Spleen (tissue), 11 donors: ENCODE results near the gene INTS6. TPM values are rescaled to one million over a fixed set of nuclear protein-coding genes. Genes with fewer than 3 reads are reported as not detected.

ENCODE experiments used
- DNase-seq: peaks from one replicate; pipeline ENCODE4 v3.0.0-alpha.2; 2020
- H3K27ac ChIP-seq, 8 donors: fragments of 200-600 bp; sonication (generic) in 7 of 8; 1 replicate in 4 of 8; 2 replicates in 4 of 8; pipeline versions ENCODE4 v1.5.0 to v1.8.0; 2016 to 2021; ENCODE audit warnings: inconsistent platforms in 4 of 8, mild to moderate bottlenecking in 4 of 8, moderate library complexity in 1 of 8
- H3K27me3 ChIP-seq, 7 donors: fragments of 200-600 bp; sonication (generic) in 6 of 7; replicated peaks in 1 of 7; 1 replicate in 4 of 7; 2 replicates in 3 of 7; pipeline versions ENCODE4 v1.5.0 to v1.8.0; 2016 to 2021; ENCODE audit warnings: inconsistent platforms in 3 of 7, mild to moderate bottlenecking in 1 of 7
- H3K36me3 ChIP-seq, 6 donors: fragments of 200-600 bp; sonication (generic) in 5 of 6; 1 replicate in 4 of 6; 2 replicates in 2 of 6; pipeline versions ENCODE4 v1.5.0 to v1.8.0; 2016 to 2021; ENCODE audit warnings: inconsistent platforms in 2 of 6
- H3K4me1 ChIP-seq, 6 donors: fragments of 200-600 bp; sonication (generic) in 5 of 6; 1 replicate in 3 of 6; 2 replicates in 3 of 6; pipeline versions ENCODE4 v1.5.0 to v1.8.0; 2016 to 2021; ENCODE audit warnings: inconsistent platforms in 3 of 6
- H3K4me3 ChIP-seq, 8 donors: fragments of 200-600 bp; sonication (generic) in 7 of 8; 1 replicate in 4 of 8; 2 replicates in 4 of 8; pipeline versions ENCODE4 v1.5.0 to v1.8.0; 2016 to 2021; ENCODE audit warnings: inconsistent platforms in 4 of 8, mild to moderate bottlenecking in 4 of 8, moderate library complexity in 2 of 8
- H3K9me3 ChIP-seq, 8 donors: fragments of 200-600 bp; sonication (generic) in 7 of 8; 1 replicate in 4 of 8; 2 replicates in 4 of 8; pipeline versions ENCODE4 v1.5.0 to v1.8.0; 2016 to 2021; ENCODE audit warnings: inconsistent platforms in 4 of 8
- POLR2A ChIP-seq, 3 donors: fragments of 450-650 bp; IDR thresholded peaks; one replicate each; pipeline ENCODE4 v1.5.1; 2017; ENCODE audit warnings: antibody characterized with exemption in 3 of 3, mild to moderate bottlenecking in 1 of 3
- POLR2AphosphoS5 ChIP-seq, 3 donors: sonication (generic); formaldehyde crosslinking; IDR thresholded peaks; one replicate each; pipeline ENCODE4 v1.5.1; 2017; ENCODE audit warnings: antibody characterized with exemption in 3 of 3
- WGBS, 5 donors: extraction: QIAGEN DNeasy Blood & Tissue Kit in 3 of 5; methylation state at CpG; one replicate each; pipeline versions ENCODE4 v1.1.5 to v1.1.7; 2013 to 2018; 5-methylcytosine and 5-hydroxymethylcytosine counted together
- intact Hi-C: fragments of 100-400 bp; cut with DNase I; formaldehyde crosslinking; loops from one replicate; pipeline ENCODE4 v1.15.0; 2023; ENCODE audit warnings: low total_unique reads
- polyA plus RNA-seq, 3 donors: library from polyadenylated mRNA; stranded (reverse); fragments of 200-250 nt; gene quantifications; one replicate each; pipeline ENCODE4 v1.2.1, GENCODE V29; 2013
- total RNA-seq, 7 donors: library from RNA; depleted of rRNA in 3 of 7; stranded (reverse); fragments of >200 nt in 3 of 7; fragmentation: NEBNext Ultra II Directional in 4 of 7; extraction: Animal tissue kit (Norgen Biotek cat#: 25700) in 4 of 7; gene quantifications; one replicate each; pipeline versions ENCODE4 v1.1.0 to v1.2.1, GENCODE V29; 2016 to 2021
- TF ChIP-seq, protein P1 (sequence below), 11 experiments: fragments of 200-600 bp in 7 of 11; fragments of 450-650 bp in 4 of 11; sonication (generic) in 4 of 11; IDR thresholded peaks in 8 of 11; conservative IDR thresholded peaks in 3 of 11; 1 replicate in 7 of 11; 2 replicates in 4 of 11; pipeline versions ENCODE4 v1.4.0 to v1.8.0; 2016 to 2021; ENCODE audit warnings: antibody characterized with exemption in 11 of 11, inconsistent platforms in 4 of 11, mild to moderate bottlenecking in 1 of 11
- donor health status: healthy with polysubstance abuse.
- donor health status: DM: no; HTN: no; CAD: no; lungs with moderate emphysema.
- donor health status: DM: no; HTN: no; CAD: no.
- donor health status: Bipolar disorder and iron deficiency.
- donor health status: healthy.
- donor health status: DM: no; HTN: no; CAD: no.
- donor health status: DM: yes; HTN: yes; CAD: no.

INTS6 gene
- total and polyA plus RNA-seq, 10 donors, result 9.0 to 61.8 (median 45.8) TPM

DNA sequence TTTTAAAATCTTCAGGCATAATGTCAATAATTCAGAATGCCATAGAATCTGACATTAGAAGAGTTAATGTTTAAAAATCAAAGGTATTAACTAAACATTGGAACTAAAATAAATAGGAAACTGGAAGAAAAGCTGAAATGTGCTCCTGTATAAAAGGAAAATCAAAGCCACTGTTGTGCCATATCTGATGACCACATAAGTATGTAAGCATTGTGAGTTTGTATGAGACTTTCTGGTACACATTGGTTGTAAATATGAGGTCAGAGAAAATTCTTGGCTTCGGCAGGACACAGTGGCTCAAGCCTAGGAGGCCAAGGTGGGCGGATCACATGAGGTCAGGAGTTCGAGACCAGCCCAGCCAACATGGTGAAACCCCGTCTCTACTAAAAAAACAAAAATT is 48.3 kb upstream of the INTS6 start:
- TF ChIP-seq, protein P1, sequence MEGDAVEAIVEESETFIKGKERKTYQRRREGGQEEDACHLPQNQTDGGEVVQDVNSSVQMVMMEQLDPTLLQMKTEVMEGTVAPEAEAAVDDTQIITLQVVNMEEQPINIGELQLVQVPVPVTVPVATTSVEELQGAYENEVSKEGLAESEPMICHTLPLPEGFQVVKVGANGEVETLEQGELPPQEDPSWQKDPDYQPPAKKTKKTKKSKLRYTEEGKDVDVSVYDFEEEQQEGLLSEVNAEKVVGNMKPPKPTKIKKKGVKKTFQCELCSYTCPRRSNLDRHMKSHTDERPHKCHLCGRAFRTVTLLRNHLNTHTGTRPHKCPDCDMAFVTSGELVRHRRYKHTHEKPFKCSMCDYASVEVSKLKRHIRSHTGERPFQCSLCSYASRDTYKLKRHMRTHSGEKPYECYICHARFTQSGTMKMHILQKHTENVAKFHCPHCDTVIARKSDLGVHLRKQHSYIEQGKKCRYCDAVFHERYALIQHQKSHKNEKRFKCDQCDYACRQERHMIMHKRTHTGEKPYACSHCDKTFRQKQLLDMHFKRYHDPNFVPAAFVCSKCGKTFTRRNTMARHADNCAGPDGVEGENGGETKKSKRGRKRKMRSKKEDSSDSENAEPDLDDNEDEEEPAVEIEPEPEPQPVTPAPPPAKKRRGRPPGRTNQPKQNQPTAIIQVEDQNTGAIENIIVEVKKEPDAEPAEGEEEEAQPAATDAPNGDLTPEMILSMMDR (IDR thresholded peaks at IDR 0.05 in 8 of 11, conservative IDR thresholded peaks at IDR 0.05 in 3 of 11), result no peak
- TF ChIP-seq POLR2A (IDR thresholded peaks at IDR 0.05) (no peak), POLR2AphosphoS5 (IDR thresholded peaks at IDR 0.05) (no peak)
- intact Hi-C loops, result no loop called here

DNA sequence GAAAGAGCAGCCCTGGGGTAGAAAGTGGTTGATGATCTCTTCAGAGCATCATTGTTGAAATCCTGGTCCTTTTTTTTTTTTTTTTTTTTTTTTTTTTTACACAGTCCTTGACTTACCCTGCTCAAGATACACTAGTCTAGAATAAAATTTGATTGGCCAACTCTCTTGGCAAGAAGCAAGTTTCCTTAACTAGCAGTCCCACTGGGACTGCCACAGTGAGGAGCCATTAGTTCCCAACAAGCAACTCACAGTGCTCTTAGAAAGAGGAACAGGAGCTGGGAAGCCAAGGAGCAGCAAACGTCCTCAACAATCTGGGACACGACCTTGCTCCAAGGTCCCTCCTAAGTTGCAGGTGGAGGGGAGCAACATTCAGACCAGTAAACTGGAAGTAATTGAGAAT is 47.9 kb upstream of the INTS6 start:
- H3K27me3 ChIP-seq, result no peaks in the 10 kb centered on the region
- 37 to 76% (median 54%) methylated on average over 2 of the region's 2 CpGs for WGBS, 5 donors
- no peaks in the 10 kb centered on the region for H3K4me1 ChIP-seq
- H3K4me3 ChIP-seq, result no peak overlapping the region
- H3K27ac ChIP-seq, result no peak overlapping the region
- DNase-seq, result no peak
- H3K9me3 ChIP-seq, result no peaks in the 10 kb centered on the region
- intact Hi-C loops, result no loop called here
- no peak for TF ChIP-seq POLR2AphosphoS5 (IDR thresholded peaks at IDR 0.05)
- H3K36me3 ChIP-seq, result no peaks in the 10 kb centered on the region

More for the DNA sequence above, 48.3 kb upstream of the INTS6 start:
- no peaks in the 10 kb centered on the region for H3K4me1 ChIP-seq
- no peaks in the 10 kb centered on the region for H3K9me3 ChIP-seq
- 89 to 97% (median 94%) methylated on average over 4 of the region's 4 CpGs for WGBS, 5 donors
- H3K27me3 ChIP-seq, result no peaks in the 10 kb centered on the region
- DNase-seq, result no peak
- no peak overlapping the region for H3K4me3 ChIP-seq
- no peak overlapping the region for H3K27ac ChIP-seq
- H3K36me3 ChIP-seq, result no peaks in the 10 kb centered on the region

DNA sequence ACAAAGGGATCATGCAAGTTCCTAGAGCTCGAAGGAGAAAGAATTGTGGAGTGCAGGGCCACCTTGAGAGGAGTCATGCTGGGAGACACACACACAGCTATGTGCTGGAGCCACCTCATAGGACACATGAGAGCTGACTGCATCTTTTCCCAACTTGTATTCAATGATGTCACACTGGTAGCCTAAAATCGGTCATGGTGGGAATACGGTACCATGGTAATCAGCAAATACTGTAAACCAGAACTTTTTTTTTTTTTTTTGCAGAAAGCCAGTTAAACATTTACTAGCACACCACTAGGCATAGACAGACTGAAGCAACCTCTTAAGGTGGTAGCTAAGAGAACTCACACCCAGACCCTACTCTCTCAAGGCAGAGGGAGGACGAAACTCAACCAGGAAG is 47.0 kb upstream of the INTS6 start:
- Histone ChIP-seq H3K27ac (no peak overlapping the region), H3K4me1 (no peaks in the 10 kb centered on the region), H3K4me3 (no peak overlapping the region), H3K9me3 (no peaks in the 10 kb centered on the region), H3K36me3 (no peaks in the 10 kb centered on the region), H3K27me3 (no peaks in the 10 kb centered on the region)
- DNase-seq, result no peak
- TF ChIP-seq POLR2AphosphoS5 (IDR thresholded peaks at IDR 0.05), result no peak
- TF ChIP-seq, protein P1 (IDR thresholded peaks at IDR 0.05 in 8 of 11, conservative IDR thresholded peaks at IDR 0.05 in 3 of 11), result no peak
- WGBS, 5 donors, result 90 to 97% (median 92%) methylated on average over 4 of the region's 4 CpGs
- intact Hi-C loops, result no loop called here

DNA sequence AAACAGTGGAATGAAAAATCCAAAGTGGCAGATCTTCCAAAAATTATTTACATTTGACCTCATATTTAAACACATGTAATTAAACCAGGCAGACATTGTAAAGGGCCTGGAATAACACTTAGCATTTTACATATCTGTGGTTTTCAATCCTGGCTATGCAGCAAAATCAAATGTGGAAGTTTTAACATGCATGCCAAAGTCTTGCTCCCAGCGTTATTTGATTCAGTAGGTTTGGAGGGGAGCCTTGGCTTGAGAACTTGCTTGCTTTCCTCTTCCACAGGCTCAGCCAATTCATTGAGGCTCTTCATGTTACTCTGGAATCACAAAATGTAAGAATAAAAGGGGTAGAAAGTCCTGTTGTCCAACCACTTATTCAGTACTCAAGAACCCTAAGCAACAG is 42.5 kb upstream of the INTS6 start:
- no peaks in the 10 kb centered on the region for H3K27me3 ChIP-seq
- no peak overlapping the region for H3K27ac ChIP-seq
- no peak for DNase-seq
- H3K9me3 ChIP-seq, result no peaks in the 10 kb centered on the region
- no peak for TF ChIP-seq POLR2AphosphoS5 (IDR thresholded peaks at IDR 0.05)
- TF ChIP-seq, protein P1 (IDR thresholded peaks at IDR 0.05 in 8 of 11, conservative IDR thresholded peaks at IDR 0.05 in 3 of 11), result no peak
- no peak for TF ChIP-seq POLR2A (IDR thresholded peaks at IDR 0.05)
- H3K4me1 ChIP-seq, result no peaks in the 10 kb centered on the region
- intact Hi-C loops, result no loop called here
- H3K36me3 ChIP-seq, result no peaks in the 10 kb centered on the region
- no peak overlapping the region for H3K4me3 ChIP-seq
- WGBS, 5 donors, result 72 to 87% (median 80%) methylated on average over 1 of the region's 1 CpG

DNA sequence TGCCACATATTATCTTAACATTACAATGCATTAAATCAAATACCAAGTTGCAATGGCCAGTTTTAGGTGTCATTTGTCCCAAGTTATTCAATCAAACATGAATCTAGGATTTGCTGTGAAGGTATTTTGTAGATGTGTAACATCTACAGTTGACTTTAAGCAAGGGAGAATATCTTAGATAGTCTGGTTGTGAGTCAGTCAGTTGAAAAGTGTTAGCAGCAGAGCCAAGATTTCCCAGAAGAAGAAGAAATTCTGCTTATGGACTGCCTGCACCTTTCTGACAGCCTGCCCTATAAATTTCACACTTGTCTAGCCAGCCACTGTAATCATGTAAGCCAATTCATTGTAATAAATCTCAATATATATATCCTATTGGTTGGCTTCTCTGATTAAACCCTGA is 41.3 kb upstream of the INTS6 start:
- Histone ChIP-seq H3K9me3 (no peaks in the 10 kb centered on the region), H3K4me3 (no peak overlapping the region), H3K4me1 (no peaks in the 10 kb centered on the region), H3K36me3 (no peaks in the 10 kb centered on the region), H3K27me3 (no peaks in the 10 kb centered on the region), H3K27ac (no peak overlapping the region)
- no peak for DNase-seq
- TF ChIP-seq, protein P1 (IDR thresholded peaks at IDR 0.05 in 8 of 11, conservative IDR thresholded peaks at IDR 0.05 in 3 of 11), result no peak
- TF ChIP-seq POLR2A (IDR thresholded peaks at IDR 0.05) (no peak), POLR2AphosphoS5 (IDR thresholded peaks at IDR 0.05) (no peak)
- intact Hi-C loops, result no loop called here
